GM19238 (cell line): Measurements from ENCODE around the gene GUCA2B.

Experiments used
- DNase-seq: peaks from one replicate; pipeline ENCODE4 v3.0.0; 2011; ENCODE audit warnings: low spot score; ENCODE audit not compliant: insufficient read length

Gene GUCA2B

DNA sequence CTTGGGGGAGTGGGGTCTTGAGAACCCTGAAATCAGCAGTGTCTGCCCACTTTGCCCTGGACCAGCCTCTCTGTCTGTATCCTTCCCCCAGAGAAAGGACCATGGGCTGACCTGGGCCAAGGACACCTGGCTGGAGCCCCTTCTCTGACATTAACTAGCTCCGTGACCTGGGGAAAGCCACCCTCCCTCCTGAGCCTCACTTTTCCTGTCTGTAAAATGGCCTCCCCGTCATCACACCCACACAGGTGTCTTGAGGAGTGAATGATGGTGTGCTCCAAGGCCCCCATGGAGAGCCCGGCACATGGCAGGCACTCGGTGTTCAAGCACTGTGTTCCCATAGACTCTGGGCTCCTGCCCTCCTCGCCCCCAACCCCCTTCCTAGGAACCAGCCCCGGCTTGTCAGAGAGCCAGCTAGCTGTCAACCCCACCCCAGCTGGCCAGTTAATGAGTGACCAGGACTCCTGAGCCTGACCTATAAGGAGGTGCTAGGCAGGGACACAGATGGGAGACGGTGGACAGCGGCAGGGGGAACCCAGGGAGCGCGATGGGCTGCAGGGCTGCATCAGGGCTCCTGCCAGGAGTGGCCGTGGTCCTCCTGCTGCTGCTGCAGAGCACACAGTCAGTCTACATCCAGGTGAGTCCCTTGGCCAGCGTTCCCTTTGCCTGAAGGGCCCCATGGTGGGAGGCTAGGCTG, at the start of gene GUCA2B:
Gene GUCA2B, plus strand, starts transcription at position 504 of the 694 bp plus-strand sequence. Its CDS starts 41 bp downstream, at position 545.
- no peak for DNase-seq

DNA sequence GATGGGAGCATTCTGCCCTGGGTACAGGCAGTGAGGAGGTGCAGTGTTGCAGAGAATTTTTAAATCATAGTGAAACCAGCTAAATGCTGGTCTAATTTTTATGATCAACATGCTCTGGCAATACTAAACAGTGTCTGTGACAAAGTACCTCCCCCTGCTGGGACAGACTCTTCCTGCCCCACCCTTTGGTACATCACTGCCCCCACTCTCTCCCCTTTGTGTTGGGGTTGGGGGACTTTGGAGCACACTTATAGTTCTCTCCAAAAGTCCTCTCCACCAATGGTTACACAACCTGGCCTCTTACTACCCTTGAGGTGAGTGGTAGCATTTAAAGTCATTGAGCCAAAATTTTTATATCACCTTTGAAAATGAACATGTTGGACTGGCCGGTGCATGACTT, 48.2 kb upstream of the GUCA2B start:
- no peak for DNase-seq

DNA sequence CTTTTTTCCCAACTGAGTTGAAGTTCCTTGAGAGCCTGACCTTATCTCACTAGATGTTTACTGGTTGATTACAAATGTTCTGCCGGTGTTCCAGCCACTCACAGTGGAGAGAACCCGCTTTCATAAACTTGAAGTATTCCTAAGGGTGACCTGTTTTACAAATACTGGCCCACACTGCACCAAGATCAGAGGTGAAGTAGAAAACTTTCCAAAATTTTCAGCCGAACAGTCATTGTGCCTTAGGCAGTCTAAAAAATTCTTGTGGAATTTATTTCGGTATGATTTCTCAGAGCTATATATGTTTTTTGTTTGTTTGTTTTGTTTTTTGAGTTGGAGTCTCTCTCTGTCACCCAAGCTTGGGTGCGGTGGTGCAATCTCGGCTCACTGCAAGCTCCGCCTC, 44.9 kb upstream of the GUCA2B start:
- no peak for DNase-seq

DNA sequence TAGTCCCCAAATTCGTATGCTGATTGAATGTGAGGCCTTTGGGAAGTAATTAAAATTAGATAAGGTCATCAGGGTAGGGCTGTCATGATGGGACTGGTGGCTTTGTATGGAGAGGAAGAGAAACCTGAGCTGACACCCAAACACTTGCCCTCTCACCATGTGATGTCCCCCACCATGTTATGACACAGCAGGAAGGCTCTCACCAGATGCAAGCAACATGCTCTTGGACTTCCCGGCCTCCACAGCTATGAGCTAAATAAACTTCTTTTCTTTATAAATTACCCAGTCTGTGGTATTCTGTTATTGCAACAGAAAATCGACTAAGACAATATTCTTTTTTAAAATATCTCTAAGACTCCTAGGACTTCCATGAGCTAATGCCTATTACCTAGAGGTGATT, 43.6 kb upstream of the GUCA2B start:
- DNase-seq, result no peak

DNA sequence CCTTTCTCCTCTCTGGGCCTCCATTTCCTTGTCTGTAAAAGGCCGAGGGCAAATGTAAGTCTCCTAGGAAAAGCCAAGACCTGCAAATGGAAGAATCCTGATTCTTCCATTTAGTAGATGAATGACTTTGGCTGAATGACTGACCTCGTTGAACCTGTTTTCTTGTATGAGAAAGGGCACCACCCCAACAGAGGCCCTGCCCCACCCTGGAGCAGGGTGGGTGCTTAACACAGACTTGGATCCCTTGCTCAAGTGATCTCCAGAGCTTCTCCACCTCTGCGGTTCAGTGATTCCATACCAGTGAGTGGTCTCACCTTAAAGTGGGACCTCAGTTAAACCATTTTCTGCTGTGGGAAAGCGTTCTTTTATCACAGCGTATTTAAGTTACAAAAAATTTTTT, 39.0 kb upstream of the GUCA2B start:
- no peak for DNase-seq

DNA sequence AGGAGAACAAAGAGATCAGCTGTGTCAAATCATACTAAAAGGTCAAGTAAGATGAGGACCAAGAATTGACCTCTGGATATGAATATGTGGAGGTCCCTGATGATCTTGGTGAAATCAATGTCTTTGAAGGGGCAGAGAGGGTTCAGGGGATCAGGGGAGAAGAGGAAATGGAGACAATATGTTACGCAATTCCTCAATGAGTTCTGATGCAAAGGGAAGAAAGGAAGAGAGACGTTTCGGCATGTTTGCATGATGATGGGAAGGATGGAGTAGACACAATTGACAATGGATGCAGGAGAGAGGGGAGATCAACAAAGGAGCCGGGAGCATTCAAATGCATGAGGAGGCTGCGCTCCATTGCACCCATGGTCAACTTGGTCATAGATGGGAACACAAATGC, 36.0 kb upstream of the GUCA2B start:
- no peak for DNase-seq

DNA sequence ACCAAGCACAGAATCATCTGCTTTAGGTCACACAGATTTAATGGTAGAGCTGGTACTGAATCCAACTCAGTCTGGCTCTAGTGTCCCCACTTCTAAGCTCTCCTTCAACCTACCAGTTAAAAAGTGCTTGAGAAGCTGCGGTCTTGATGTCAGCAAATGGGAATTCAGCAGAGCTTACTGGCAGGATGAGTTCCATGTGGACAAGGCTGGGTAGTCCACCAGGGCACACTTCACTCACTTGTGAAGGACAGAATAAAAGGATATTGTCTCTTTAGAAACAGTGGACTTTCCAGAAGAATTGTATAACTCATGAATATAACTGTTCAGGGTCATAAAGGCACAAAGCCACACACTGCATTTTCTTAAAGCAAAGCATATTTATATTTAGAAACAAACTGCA, 35.1 kb upstream of the GUCA2B start:
- no peak for DNase-seq

DNA sequence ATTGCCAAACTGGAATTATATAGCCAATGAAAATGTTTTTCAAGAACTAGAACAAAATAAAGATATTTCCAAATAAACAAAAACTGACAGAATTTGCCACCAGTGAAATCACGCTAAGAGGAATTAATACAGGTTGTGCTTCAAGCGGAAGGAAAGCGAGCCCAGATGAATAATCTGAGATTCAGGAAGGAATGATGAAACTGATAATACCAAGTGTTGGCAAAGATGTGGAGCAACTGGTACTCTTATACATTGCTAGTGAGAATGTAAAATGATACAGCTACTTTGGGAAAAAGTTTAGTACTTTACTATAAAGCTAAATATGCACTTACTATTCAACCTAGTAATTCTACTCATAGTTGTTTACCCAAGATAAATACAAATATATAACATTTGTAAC, 30.8 kb upstream of the GUCA2B start:
- DNase-seq, result no peak

DNA sequence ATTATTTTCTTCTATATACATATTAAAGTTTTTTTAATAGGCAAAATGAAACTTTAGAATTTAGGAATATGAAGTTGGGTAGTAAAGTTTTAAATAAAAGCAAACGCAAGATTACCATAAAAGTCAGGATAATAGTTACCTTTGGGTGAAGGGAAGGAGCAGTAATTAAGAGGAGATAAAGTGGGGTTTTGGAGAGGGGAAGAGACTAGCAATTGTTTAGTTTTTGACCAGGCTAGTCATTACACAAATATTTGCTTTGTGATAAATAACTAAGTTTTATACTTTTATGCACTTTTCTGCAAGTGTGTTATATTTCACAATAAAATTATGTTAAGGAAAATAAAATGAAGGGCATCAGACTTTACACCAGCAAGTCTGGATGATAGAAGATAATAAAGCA, 27.7 kb upstream of the GUCA2B start:
- no peak for DNase-seq

DNA sequence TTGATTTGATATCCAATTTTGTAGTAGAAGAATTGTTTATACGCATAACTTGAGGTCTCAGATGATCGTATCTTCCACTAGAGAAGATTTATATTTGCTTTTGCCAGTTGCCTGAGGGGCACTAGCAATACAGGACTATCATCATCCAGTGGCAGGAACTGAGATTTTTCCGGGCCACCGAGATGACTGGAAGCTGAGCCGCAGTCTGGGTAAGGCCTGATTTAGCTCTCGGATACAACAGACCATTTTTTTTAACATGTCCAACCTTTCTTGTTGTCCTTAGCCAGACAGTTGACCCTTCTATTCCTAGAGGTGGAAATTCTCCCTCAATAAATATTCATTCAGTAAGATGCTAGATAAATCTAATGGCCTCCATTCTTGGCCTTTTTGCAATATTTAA, 25.4 kb upstream of the GUCA2B start:
- DNase-seq, result no peak

DNA sequence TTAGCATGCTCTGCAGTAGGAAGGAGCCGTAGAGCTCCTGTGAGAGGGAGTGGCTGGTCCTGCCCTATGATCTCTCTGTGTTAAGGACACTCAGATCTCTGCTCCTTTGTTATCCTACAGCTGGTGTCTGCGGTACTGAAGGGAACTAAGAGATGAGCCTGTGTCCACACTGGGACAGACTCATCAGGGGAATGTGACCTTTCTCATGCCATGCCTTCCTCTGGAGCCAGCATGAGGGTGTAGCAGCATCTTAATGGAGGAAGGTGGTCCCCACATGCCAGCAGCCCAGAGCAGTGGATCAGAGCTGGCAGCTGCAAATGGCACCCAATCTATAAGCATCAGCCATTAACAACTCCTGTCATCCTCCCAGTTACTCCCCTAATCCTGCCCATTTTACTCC, 24.7 kb upstream of the GUCA2B start:
- DNase-seq, result no peak

DNA sequence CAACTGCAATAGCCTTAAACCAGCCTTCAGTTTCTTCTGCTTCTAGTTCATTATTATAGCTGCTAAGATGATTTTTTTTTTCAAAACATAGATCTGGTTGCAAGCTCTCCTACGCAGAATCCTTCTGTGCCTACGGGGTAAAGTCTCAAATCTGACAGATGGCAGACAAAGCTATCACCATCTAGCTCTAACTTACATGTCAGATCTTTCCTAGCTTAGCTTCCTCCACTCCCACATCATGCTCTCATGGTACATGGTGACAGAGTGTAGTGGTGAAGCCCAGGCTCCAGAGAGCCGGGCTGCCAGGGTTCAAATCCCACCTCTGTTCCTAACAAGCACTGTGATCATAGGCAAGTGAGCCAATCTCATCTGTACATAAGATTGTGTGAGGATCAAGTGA, 24.2 kb upstream of the GUCA2B start:
- no peak for DNase-seq

DNA sequence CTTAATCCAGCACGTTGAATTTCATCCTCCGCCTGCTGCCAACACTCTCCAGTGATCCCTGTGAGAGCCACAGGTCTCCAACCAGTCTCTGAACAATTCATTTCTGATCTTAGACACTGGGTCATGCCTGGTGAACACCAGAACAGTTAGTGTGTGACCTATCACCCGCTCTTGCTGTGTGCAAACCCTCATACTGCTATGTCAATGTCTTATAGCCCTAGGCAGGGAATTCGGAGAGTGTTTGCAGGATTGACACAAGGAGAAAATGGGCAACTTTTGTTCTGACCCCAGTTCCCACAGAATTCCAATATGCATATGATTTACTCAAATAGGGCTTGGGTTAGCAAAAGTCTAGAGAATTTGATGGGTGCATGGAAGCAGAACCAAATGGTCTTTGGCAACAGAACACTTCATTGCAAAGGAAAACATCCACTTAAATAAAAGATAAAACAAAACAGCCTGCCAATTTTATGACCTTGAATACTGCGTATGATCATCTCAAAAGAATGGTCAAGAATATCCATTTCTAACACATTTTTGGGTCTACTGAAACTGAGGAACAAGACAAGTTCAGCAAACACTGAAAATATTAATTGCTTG, 23.0 kb upstream of the GUCA2B start:
- DNase-seq, result no peak

DNA sequence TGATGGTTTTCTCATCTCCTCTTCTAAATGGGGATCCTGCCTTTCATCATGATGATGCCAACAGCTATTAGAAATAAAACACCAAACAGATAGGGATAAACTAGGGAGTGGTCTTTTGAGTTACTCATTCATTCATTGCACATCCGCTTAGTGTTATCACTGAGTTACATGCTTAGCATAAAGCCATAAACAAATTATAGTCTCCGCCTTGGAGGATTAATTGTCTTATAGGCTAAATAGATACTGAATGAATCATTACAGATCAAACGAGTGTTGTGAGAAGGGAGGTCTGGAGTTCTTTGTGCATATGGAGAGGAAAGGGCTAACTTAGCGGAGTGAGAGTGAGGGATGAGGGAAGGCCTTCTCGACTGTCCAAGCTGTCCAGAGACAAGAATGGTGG, 19.8 kb upstream of the GUCA2B start:
- DNase-seq, result no peak

DNA sequence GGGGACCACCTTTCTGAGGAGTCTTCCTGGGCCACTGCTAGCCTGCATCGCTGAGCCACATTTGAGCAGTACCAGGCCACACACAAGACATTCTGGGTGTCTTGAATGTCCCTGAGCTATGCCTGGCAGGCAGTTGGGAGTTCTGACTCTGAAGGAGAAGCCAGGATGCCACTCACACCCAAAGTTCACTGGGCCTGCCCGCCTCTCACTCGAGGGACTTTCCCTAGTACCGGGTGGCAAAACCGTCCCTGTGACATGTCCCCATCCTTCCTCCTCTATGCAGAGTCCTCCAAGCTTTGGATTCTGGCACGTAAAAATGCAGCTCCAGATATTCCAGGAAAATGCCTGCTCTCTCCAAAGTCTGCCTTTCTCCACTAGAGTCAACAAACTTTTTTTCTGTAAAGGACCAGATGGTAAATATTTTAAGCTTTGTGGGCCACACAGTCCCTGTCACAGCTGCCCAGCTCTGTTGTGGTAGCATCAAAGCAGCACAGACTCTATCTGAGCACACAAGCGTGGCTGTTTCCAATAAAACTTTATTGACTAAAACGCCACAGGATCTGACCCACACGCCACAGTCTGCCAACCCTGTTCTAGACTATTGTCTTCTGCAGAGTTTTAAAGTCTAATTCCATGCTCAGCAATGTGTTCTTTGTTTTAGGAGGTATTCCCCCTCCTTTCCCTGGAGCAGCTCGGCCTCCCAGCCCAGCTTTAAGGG, 19.2 kb upstream of the GUCA2B start:
- DNase-seq, result no peak

DNA sequence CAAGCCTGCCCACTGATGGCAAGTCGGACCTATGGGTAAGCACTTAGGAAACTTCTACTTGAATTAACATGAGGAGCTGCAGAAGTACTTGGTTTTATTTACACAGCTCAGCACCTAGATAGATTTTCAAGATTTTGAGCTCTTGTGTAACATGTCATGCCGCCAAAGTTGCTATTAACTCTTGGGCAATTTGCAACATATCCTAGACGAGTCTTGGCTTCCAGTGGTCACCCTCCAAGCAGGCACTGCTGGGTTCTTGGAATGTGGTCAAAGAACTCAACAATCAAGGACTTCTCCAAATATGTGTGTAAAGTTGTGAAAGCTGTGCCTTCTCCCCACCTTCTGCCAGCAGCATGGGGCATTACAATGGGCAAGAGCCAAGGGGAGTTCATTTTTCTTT, 17.8 kb upstream of the GUCA2B start:
- DNase-seq, result no peak

DNA sequence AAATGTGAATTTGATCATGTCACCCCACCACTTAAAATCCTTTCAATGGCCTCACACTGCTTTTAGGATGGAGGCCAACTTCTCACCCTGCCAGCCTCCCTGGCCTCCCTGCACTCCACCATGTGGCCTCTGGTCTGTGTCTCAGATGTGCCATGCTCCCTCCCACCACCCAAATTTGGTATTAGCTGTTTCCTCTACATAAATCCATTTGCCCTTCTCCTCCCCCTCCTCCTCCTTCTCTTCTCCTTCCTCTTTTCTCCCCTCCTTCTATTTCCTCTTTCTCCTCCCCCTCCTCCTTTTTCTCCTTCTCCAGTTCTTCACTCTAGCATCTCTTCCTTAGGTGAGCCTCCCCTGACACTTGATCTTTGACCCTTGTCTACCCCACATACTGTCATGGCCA, 16.7 kb upstream of the GUCA2B start:
- DNase-seq, result no peak

DNA sequence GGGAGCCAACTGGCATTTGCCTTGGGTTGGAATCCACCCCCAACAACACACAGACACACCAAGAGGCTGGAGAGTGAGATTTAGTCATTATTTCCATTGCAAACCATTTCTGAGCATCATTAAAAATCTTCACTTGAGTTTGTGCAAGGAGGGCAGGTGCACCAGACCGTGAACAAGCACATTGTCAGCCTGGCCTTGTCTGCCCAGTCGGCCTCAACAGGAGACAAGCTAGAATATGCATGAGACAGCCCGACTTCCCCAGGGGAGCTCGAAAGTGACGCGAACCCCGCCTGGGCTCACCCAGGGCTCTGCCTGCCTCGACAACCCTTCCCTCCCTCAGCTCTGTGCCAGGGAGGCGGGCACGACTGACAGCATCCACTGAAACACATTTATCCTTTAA, 15.4 kb upstream of the GUCA2B start:
- DNase-seq, result no peak

DNA sequence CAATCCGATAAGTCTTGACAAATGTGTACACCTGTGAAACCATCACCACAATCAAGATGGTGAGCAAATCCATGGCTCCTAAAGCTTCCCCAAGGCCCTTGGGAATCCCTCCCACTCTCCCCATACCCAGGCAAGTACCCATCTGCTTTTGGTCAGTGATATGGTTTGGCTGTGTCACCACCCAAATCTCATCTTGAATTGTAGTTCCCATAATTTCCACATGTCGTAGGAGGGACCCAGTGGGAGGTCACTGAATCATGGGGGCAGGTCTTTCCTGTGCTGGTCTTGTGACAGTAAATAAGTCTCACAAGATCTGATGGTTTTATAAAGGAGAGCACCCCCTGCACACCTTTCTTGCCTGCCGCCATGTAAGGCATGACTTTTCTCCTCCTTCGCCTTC, 14.6 kb upstream of the GUCA2B start:
- DNase-seq, result no peak

DNA sequence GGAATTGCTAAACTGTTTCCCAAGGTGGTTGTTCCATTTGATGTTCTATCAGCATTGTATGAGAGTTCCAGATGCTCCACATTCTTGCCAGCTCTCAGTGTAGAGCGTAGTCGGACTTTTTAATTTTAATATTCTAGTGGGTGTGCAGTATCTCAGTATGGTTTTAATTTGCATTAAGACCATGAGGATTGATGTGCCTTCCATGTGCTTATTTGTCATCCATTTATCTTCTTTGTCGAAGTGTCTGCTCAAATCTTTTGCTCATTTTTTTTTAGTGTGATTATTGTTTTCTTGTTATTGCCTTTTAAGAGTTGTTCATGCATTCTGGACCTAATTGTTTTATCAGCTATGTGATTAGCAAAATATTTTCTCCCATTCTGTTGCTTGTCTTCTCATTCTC, 13.8 kb upstream of the GUCA2B start:
- no peak for DNase-seq

DNA sequence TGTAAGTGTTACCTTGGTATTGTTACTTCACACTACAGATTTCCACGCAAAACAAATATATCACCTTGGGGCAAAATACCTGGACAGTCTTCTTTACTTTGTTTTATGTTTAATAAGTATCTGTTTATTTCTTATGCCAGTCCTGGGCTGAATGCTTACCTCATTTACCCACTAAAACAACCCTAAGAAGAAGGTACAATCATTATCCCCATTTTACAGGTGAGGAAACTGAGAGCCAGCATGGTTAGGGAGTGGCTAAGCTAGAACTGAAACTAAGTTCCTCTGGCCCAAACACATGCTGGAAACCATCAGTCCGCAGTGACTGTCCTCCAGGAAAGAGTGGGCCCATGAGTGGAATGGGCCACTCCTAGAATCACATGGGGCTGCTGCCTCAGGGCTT, 13.0 kb upstream of the GUCA2B start:
- no peak for DNase-seq

DNA sequence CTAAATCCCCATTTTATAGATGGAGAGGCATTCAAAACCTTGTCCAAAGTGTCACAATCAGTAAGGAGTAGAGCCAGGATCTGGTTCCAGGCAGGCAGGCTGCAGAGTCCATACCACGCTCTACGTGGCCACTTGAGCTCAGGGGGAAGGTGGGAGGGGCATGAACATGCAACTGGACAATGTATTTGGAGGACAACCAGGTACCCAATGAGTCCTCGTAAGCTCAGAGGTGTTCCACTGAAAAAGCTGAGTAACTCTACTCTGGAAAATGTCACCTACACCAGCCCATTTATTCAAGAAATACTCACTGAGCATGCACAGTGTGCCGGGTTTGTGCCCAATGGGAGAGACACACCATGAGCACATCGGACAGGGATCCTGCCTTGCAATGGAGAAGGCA, 11.2 kb upstream of the GUCA2B start:
- DNase-seq, result no peak
